K562 (cell line): ENCODE data around the gene HTR1A.

Experiments used
- CBX5 ChIP-seq: IDR thresholded peaks from 2 replicates; pipeline ENCODE4 v1.6.1; 2014; ENCODE audit warnings: low read depth, borderline replicate concordance
- CHD2 ChIP-seq: IDR thresholded peaks from 2 replicates; pipeline ENCODE4 v1.6.1; 2011; ENCODE audit warnings: low read depth, low read length
- FOXP1 ChIP-seq: sonication (generic); formaldehyde crosslinking; IDR thresholded peaks from 2 replicates; pipeline ENCODE4 v1.8.0; 2022; ENCODE audit warnings: mild to moderate bottlenecking, missing genetic modification reagents
- GMEB1 ChIP-seq: fragments of 250-450 bp; sonication (Bioruptor Pico); IDR thresholded peaks from 2 replicates; pipeline ENCODE4 v1.4.0; 2020; ENCODE audit warnings: mild to moderate bottlenecking
- PCBP2 ChIP-seq: fragments of 200-400 bp; formaldehyde crosslinking; IDR thresholded peaks from 2 replicates; pipeline ENCODE4 v1.6.1; 2018; ENCODE audit warnings: low read length, low read depth, mild to moderate bottlenecking, moderate library complexity; ENCODE audit not compliant: poor library complexity, severe bottlenecking
- SNRNP70 ChIP-seq: fragments of 200-400 bp; formaldehyde crosslinking; optimal IDR thresholded peaks from 2 replicates; pipeline ENCODE3; 2017; ENCODE audit warnings: low read depth, low read length
- SREBF1 ChIP-seq: fragments of 150-350 bp; IDR thresholded peaks from 2 replicates; pipeline ENCODE4 v1.6.1; 2014; ENCODE audit warnings: antibody characterized with exemption, low read depth, low read length, borderline replicate concordance
- TSC22D4 ChIP-seq: fragments of 450-650 bp; IDR thresholded peaks from 2 replicates; pipeline ENCODE4 v1.6.1; 2016; ENCODE audit warnings: missing genetic modification characterization, missing biosample characterization, control low read depth
- ZC3H8 ChIP-seq: fragments of 450-650 bp; IDR thresholded peaks from 2 replicates; pipeline ENCODE4 v1.6.1; 2017
- ZNF121 ChIP-seq: sonication (generic); formaldehyde crosslinking; conservative IDR thresholded peaks from 2 replicates; pipeline ENCODE4 v1.8.0; 2022; ENCODE audit warnings: missing genetic modification reagents
- ZNF589 ChIP-seq: fragments of 200-800 bp; sonication (Bioruptor generic); IDR thresholded peaks from 2 replicates; pipeline ENCODE4 v1.6.1; 2016; ENCODE audit warnings: low read depth, missing genetic modification characterization, missing compliant biosample characterization
- TF ChIP-seq, protein P1 (sequence below): fragments of 450-650 bp; formaldehyde crosslinking; conservative IDR thresholded peaks from 2 replicates; pipeline ENCODE4 v1.4.0; 2022; ENCODE audit warnings: mild to moderate bottlenecking, missing genetic modification characterization
- TF ChIP-seq, protein P2 (sequence below), 3 experiments: IDR thresholded peaks in 2 of 3; conservative IDR thresholded peaks in 1 of 3; 2 replicates each; pipeline ENCODE4 v1.5.1; 2011 to 2012; ENCODE audit warnings: low read length in 3 of 3, mild to moderate bottlenecking in 3 of 3, control low read depth in 2 of 3, improper control_type of control experiment in 1 of 3, inconsistent platforms in 1 of 3, low read depth in 1 of 3, mixed read lengths in 1 of 3, moderate library complexity in 1 of 3; ENCODE audit not compliant: insufficient read depth in 2 of 3

DNA sequence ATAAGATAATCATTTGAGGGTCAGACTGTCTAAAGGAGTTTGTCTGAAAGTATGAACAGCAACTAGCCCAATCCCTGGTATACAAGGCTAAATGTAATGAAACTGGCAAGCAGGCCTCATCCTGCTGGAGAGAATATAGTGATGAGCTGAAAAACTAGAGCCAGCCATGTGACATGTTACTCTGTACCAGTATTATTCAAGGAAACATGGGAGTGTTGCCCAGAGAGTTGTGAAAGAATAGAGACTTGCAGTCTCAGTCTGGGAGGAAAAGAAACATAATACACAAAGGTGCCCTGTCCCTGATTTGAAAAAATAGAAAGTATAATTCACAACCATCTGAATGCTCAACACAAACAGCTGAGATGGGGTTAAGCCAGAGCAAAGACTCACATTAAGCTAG is 37.9 kb upstream of the HTR1A start:
- TF ChIP-seq GMEB1 (CRISPR knock-in tag), result no peak
- no peak for TF ChIP-seq PCBP2
- TF ChIP-seq, protein P1, sequence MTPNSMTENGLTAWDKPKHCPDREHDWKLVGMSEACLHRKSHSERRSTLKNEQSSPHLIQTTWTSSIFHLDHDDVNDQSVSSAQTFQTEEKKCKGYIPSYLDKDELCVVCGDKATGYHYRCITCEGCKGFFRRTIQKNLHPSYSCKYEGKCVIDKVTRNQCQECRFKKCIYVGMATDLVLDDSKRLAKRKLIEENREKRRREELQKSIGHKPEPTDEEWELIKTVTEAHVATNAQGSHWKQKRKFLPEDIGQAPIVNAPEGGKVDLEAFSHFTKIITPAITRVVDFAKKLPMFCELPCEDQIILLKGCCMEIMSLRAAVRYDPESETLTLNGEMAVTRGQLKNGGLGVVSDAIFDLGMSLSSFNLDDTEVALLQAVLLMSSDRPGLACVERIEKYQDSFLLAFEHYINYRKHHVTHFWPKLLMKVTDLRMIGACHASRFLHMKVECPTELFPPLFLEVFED, result no peak
- no peak for TF ChIP-seq SNRNP70
- no peak for TF ChIP-seq ZNF121 (CRISPR knock-in tag)
- TF ChIP-seq, protein P2, sequence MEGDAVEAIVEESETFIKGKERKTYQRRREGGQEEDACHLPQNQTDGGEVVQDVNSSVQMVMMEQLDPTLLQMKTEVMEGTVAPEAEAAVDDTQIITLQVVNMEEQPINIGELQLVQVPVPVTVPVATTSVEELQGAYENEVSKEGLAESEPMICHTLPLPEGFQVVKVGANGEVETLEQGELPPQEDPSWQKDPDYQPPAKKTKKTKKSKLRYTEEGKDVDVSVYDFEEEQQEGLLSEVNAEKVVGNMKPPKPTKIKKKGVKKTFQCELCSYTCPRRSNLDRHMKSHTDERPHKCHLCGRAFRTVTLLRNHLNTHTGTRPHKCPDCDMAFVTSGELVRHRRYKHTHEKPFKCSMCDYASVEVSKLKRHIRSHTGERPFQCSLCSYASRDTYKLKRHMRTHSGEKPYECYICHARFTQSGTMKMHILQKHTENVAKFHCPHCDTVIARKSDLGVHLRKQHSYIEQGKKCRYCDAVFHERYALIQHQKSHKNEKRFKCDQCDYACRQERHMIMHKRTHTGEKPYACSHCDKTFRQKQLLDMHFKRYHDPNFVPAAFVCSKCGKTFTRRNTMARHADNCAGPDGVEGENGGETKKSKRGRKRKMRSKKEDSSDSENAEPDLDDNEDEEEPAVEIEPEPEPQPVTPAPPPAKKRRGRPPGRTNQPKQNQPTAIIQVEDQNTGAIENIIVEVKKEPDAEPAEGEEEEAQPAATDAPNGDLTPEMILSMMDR (IDR thresholded peaks at IDR 0.05 in 2 of 3, conservative IDR thresholded peaks at IDR 0.05 in 1 of 3; ENCODE audit: insufficient read depth in 2 of 3, low read depth in 1 of 3, low read length in 3 of 3), result no peak
- TF ChIP-seq ZNF589, result no peak
- TF ChIP-seq CHD2, result no peak
- no peak for TF ChIP-seq SREBF1
- TF ChIP-seq FOXP1 (CRISPR knock-in tag), result no peak
- no peak for TF ChIP-seq CBX5
- no peak for TF ChIP-seq ZC3H8
- no peak for TF ChIP-seq TSC22D4 (tag)
